Adipocyte (in vitro differentiated cells): ENCODE results near the gene EGF.

Source experiments
- DNase-seq: peaks from one replicate; pipeline ENCODE4 v3.0.0-alpha.2; 2015; ENCODE audit warnings: low read depth
- H3K27me3 ChIP-seq: replicated peaks from 2 replicates; pipeline ENCODE4 v1.7.0; 2013; ENCODE audit warnings: mild to moderate bottlenecking, low read length, moderate library complexity; ENCODE audit not compliant: control insufficient read depth, insufficient read depth
- H3K36me3 ChIP-seq: 2 replicates; pipeline ENCODE4 v1.7.0; 2013; ENCODE audit warnings: low read length, mild to moderate bottlenecking, moderate library complexity; ENCODE audit not compliant: control insufficient read depth, insufficient read depth, severe bottlenecking
- H3K4me1 ChIP-seq: 2 replicates; pipeline ENCODE4 v1.7.0; 2013; ENCODE audit warnings: mild to moderate bottlenecking, low read length, moderate library complexity; ENCODE audit not compliant: control insufficient read depth, insufficient read depth
- H3K4me3 ChIP-seq: 2 replicates; pipeline ENCODE4 v1.7.0; 2013; ENCODE audit warnings: mild to moderate bottlenecking, low read length, moderate library complexity
- H3K9ac ChIP-seq: 2 replicates; pipeline ENCODE4 v1.7.0; 2013; ENCODE audit warnings: mild to moderate bottlenecking, low read length, moderate library complexity
- H3K9me3 ChIP-seq: 2 replicates; pipeline ENCODE4 v1.7.0; 2013; ENCODE audit warnings: mild to moderate bottlenecking, low read length, moderate library complexity; ENCODE audit not compliant: control insufficient read depth

EGF gene

GRCh38 chr4:109967798-109968520 is 55.3 kb downstream of the EGF start:
- Histone ChIP-seq H3K4me1 (no peaks in the 10 kb centered on the region), H3K9ac (no peak overlapping the region), H3K9me3 (no peaks in the 10 kb centered on the region), H3K4me3 (no peak overlapping the region), H3K27me3 (peaks cover 3% of the 10 kb centered on the region), H3K36me3 (no peaks in the 10 kb centered on the region)
- DNase-seq, result peak; percentile 15

GRCh38 chr4:109969087-109969486 is 56.4 kb downstream of the EGF start:
- H3K9me3 ChIP-seq, result no peaks in the 10 kb centered on the region
- no peak for DNase-seq
- H3K9ac ChIP-seq, result no peak overlapping the region
- no peaks in the 10 kb centered on the region for H3K4me1 ChIP-seq
- no peak overlapping the region for H3K4me3 ChIP-seq
- peaks cover 5% of the 10 kb centered on the region for H3K27me3 ChIP-seq
- no peaks in the 10 kb centered on the region for H3K36me3 ChIP-seq

GRCh38 chr4:109969919-109970318 is 57.2 kb downstream of the EGF start:
- H3K4me1 ChIP-seq, result no peaks in the 10 kb centered on the region
- no peak overlapping the region for H3K4me3 ChIP-seq
- peaks cover 5% of the 10 kb centered on the region for H3K27me3 ChIP-seq
- H3K9ac ChIP-seq, result no peak overlapping the region
- H3K36me3 ChIP-seq, result no peaks in the 10 kb centered on the region
- H3K9me3 ChIP-seq, result no peaks in the 10 kb centered on the region
- DNase-seq, result no peak

GRCh38 chr4:109972786-109973528 is 60.3 kb downstream of the EGF start:
- no peak for DNase-seq
- Histone ChIP-seq H3K4me1 (no peaks in the 10 kb centered on the region), H3K27me3 (peaks cover 5% of the 10 kb centered on the region), H3K9ac (no peak overlapping the region), H3K9me3 (no peaks in the 10 kb centered on the region), H3K4me3 (no peak overlapping the region), H3K36me3 (no peaks in the 10 kb centered on the region)

- H3K4me1 ChIP-seq, result no peaks in the 10 kb centered on the region
- H3K27me3 ChIP-seq, result peaks cover 5% of the 10 kb centered on the region
- H3K36me3 ChIP-seq, result no peaks in the 10 kb centered on the region
- H3K4me3 ChIP-seq, result no peak overlapping the region
- no peaks in the 10 kb centered on the region for H3K9me3 ChIP-seq
- DNase-seq, result no peak
- H3K9ac ChIP-seq, result no peak overlapping the region
Measured at GRCh38 chr4:109973529-109973905, 60.8 kb downstream of the EGF start.

GRCh38 chr4:109976189-109976588 is 63.5 kb downstream of the EGF start:
- H3K9me3 ChIP-seq, result no peaks in the 10 kb centered on the region
- H3K4me1 ChIP-seq, result peaks cover 12% of the 10 kb centered on the region
- H3K27me3 ChIP-seq, result peaks cover 5% of the 10 kb centered on the region
- DNase-seq, result no peak
- H3K4me3 ChIP-seq, result no peak overlapping the region
- H3K9ac ChIP-seq, result no peak overlapping the region
- H3K36me3 ChIP-seq, result no peaks in the 10 kb centered on the region

- no peak overlapping the region for H3K4me3 ChIP-seq
- H3K27me3 ChIP-seq, result peaks cover 2% of the 10 kb centered on the region
- peaks cover 12% of the 10 kb centered on the region for H3K4me1 ChIP-seq
- no peak overlapping the region for H3K9ac ChIP-seq
- H3K9me3 ChIP-seq, result no peaks in the 10 kb centered on the region
- peak; percentile 80 for DNase-seq
- H3K36me3 ChIP-seq, result no peaks in the 10 kb centered on the region
Measured at GRCh38 chr4:109977854-109978501, 65.3 kb downstream of the EGF start.

- Histone ChIP-seq H3K36me3 (no peaks in the 10 kb centered on the region), H3K4me1 (peaks cover 12% of the 10 kb centered on the region), H3K27me3 (no peaks in the 10 kb centered on the region), H3K4me3 (no peak overlapping the region), H3K9me3 (no peaks in the 10 kb centered on the region), H3K9ac (no peak overlapping the region)
- no peak for DNase-seq
Measured at GRCh38 chr4:109978704-109979454, 66.2 kb downstream of the EGF start.

GRCh38 chr4:109979920-109980717 is 67.4 kb downstream of the EGF start:
- Histone ChIP-seq H3K36me3 (no peaks in the 10 kb centered on the region), H3K4me3 (no peak overlapping the region), H3K27me3 (no peaks in the 10 kb centered on the region), H3K9me3 (no peaks in the 10 kb centered on the region), H3K4me1 (peaks cover 12% of the 10 kb centered on the region), H3K9ac (no peak overlapping the region)
- DNase-seq, result peak; percentile 53

GRCh38 chr4:109981936-109982335 is 69.3 kb downstream of the EGF start:
- no peak overlapping the region for H3K9ac ChIP-seq

More at GRCh38 chr4:109981936-109982335, 69.3 kb downstream of the EGF start:
- Histone ChIP-seq H3K27me3 (no peaks in the 10 kb centered on the region), H3K4me3 (no peak overlapping the region), H3K4me1 (peaks cover 12% of the 10 kb centered on the region), H3K36me3 (no peaks in the 10 kb centered on the region), H3K9me3 (no peaks in the 10 kb centered on the region)
- no peak for DNase-seq
